DND-41 (cell line): ENCODE measurements around the gene MICU1.

Experiments used
- EZH2 ChIP-seq: IDR thresholded peaks from 3 replicates; pipeline ENCODE4 v1.6.1; 2012; ENCODE audit warnings: borderline replicate concordance, low read depth, mild to moderate bottlenecking, moderate library complexity, low read length, inconsistent platforms; ENCODE audit not compliant: severe bottlenecking
- TF ChIP-seq, protein P1 (sequence below): IDR thresholded peaks from 2 replicates; pipeline ENCODE4 v1.5.1; 2012; ENCODE audit warnings: borderline replicate concordance, low read length, moderate library complexity, mild to moderate bottlenecking; ENCODE audit not compliant: poor library complexity, severe bottlenecking; ENCODE audit errors: extremely low read depth

DNA sequence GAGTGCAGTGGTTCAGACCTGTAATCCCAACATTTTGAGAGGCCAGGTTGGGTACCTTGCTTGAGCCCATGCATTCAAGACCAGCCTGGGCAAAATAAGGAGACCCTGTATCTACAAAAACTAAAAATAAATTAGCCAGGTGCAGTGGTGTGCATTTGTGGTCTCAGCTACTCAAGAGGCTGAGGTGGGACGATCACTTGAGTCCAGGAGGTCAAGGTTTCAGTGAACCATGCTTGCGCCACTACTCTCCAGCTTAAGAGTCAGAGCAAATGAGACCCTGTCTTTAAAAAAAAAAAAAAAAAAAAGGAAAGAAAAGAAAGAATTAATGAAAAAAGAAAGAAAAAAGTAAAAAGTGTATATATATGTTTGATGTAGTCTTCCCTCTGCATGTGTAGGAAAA is 24.7 kb downstream of the MICU1 start:
- TF ChIP-seq, protein P1, sequence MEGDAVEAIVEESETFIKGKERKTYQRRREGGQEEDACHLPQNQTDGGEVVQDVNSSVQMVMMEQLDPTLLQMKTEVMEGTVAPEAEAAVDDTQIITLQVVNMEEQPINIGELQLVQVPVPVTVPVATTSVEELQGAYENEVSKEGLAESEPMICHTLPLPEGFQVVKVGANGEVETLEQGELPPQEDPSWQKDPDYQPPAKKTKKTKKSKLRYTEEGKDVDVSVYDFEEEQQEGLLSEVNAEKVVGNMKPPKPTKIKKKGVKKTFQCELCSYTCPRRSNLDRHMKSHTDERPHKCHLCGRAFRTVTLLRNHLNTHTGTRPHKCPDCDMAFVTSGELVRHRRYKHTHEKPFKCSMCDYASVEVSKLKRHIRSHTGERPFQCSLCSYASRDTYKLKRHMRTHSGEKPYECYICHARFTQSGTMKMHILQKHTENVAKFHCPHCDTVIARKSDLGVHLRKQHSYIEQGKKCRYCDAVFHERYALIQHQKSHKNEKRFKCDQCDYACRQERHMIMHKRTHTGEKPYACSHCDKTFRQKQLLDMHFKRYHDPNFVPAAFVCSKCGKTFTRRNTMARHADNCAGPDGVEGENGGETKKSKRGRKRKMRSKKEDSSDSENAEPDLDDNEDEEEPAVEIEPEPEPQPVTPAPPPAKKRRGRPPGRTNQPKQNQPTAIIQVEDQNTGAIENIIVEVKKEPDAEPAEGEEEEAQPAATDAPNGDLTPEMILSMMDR, result no peak
- TF ChIP-seq EZH2, result no peak
